Stimulated activated CD4-positive, alpha-beta T cell treated with anti-CD3 and anti-CD28 coated beads, Interleukin-2, amount 100 ng/mL, for 48 hours (primary cell): Measurements from ENCODE around the gene FAM20A.
A peak's percentile ranks its signal among the peaks of the same experiment; 100 is the strongest.
"Not testable (repeated sequence)": the region's sequence is repeated elsewhere in the genome, so short reads cannot be mapped to it uniquely, and the experiment has no call there.

Experiments used
- DNase-seq, 2 donors: peaks; one replicate each; pipeline ENCODE4 v3.0.0-alpha.2; 2020

Gene FAM20A

GRCh38 chr17:68518063-68518815 is 82.9 kb downstream of the FAM20A start:
- DNase-seq: no peak

GRCh38 chr17:68517605-68518004 is 83.6 kb downstream of the FAM20A start:
- not testable (repeated sequence) for DNase-seq

GRCh38 chr17:68516732-68517131 is 84.4 kb downstream of the FAM20A start:
- no peak for DNase-seq

- no peak for DNase-seq
Measured at GRCh38 chr17:68514831-68515635, 86.1 kb downstream of the FAM20A start.

- DNase-seq: no peak
Measured at GRCh38 chr17:68513932-68514331, 87.2 kb downstream of the FAM20A start.

- no peak for DNase-seq
Measured at GRCh38 chr17:68512960-68513474, 88.2 kb downstream of the FAM20A start.

GRCh38 chr17:68512247-68512959 is 88.8 kb downstream of the FAM20A start, which contains the start of gene PRKAR1A:
PRKAR1A (plus strand) TSS chr17:68512430; CDS start chr17:68515400, 2,970 bp downstream.
- DNase-seq: peak; percentile 80 to 82

- DNase-seq: peak; percentile 29 to 42
Measured at GRCh38 chr17:68511671-68512246, 89.4 kb downstream of the FAM20A start.

GRCh38 chr17:68511254-68511670 is 89.9 kb downstream of the FAM20A start:
- DNase-seq: peak in 1 of 2 donors; percentile 19

- no peak for DNase-seq
Measured at GRCh38 chr17:68509141-68510057, 91.8 kb downstream of the FAM20A start.

- DNase-seq: no peak
Measured at GRCh38 chr17:68507576-68507975, 93.6 kb downstream of the FAM20A start.

- DNase-seq: no peak
Measured at GRCh38 chr17:68505951-68506350, 95.2 kb downstream of the FAM20A start.

GRCh38 chr17:68501074-68501473 is 100.1 kb downstream of the FAM20A start:
- DNase-seq: no peak

- no peak for DNase-seq
Measured at GRCh38 chr17:68499587-68499986, 101.6 kb downstream of the FAM20A start.

GRCh38 chr17:68498479-68499326 is 102.5 kb downstream of the FAM20A start:
- DNase-seq: no peak

- no peak for DNase-seq
Measured at GRCh38 chr17:68497885-68498319, 103.3 kb downstream of the FAM20A start.

- DNase-seq: no peak
Measured at GRCh38 chr17:68495081-68495480, 106.1 kb downstream of the FAM20A start.

GRCh38 chr17:68492394-68493054 is 108.6 kb downstream of the FAM20A start:
- DNase-seq: not testable (repeated sequence)

GRCh38 chr17:68491381-68492231 is 109.6 kb downstream of the FAM20A start:
- DNase-seq: no peak
